HG03442 (cell line): Measurements from ENCODE around the gene PHF2.

Experiments used
- ATAC-seq: cut with Tn5 transposase; IDR thresholded peaks from one replicate; pipeline ENCODE4 v1.9.1; 2021; ENCODE audit warnings: mild to moderate bottlenecking, moderate library complexity; ENCODE audit not compliant: unreplicated experiment

PHF2 gene

GRCh38 chr9:93567271-93567959 is 9.0 kb upstream of the PHF2 start:
- no peak for ATAC-seq

- ATAC-seq = no peak
Observed at GRCh38 chr9:93568169-93568568, 8.2 kb upstream of the PHF2 start.

- ATAC-seq = no peak
Observed at GRCh38 chr9:93569621-93570174, 6.7 kb upstream of the PHF2 start.

- no peak for ATAC-seq
Observed at GRCh38 chr9:93572221-93572620, 4.2 kb upstream of the PHF2 start.

- ATAC-seq = no peak
Observed at GRCh38 chr9:93572636-93573515, 3.5 kb upstream of the PHF2 start.

GRCh38 chr9:93573516-93573828 is 2.9 kb upstream of the PHF2 start:
- ATAC-seq = no peak

- ATAC-seq = no peak
Observed at GRCh38 chr9:93574091-93574899, 2.1 kb upstream of the PHF2 start.

GRCh38 chr9:93574900-93575795 is 1.2 kb upstream of the PHF2 start:
- no peak for ATAC-seq

GRCh38 chr9:93575796-93576257 is 557 bp upstream of the PHF2 start:
- peak; percentile 23 for ATAC-seq

- ATAC-seq = peak; percentile 25
Observed at GRCh38 chr9:93577078-93577974, 942 bp downstream of the PHF2 start.

GRCh38 chr9:93577975-93578682 is 1.7 kb downstream of the PHF2 start:
- ATAC-seq = no peak

GRCh38 chr9:93578844-93579243 is 2.5 kb downstream of the PHF2 start:
- ATAC-seq = no peak

- no peak for ATAC-seq
Observed at GRCh38 chr9:93579711-93580516, 3.5 kb downstream of the PHF2 start.

- ATAC-seq = no peak
Observed at GRCh38 chr9:93580654-93581380, 4.4 kb downstream of the PHF2 start.

GRCh38 chr9:93582115-93582514 is 5.7 kb downstream of the PHF2 start:
- ATAC-seq = no peak

- ATAC-seq = no peak
Observed at GRCh38 chr9:93582550-93582949, 6.2 kb downstream of the PHF2 start.

GRCh38 chr9:93585259-93585658 is 8.9 kb downstream of the PHF2 start:
- no peak for ATAC-seq
